Hepatic stellate cell (primary cell): ENCODE data around the gene RSPH4A.
A peak's percentile ranks its signal among the peaks of the same experiment; 100 is the strongest.
"Not testable (repeated sequence)": the region's sequence is repeated elsewhere in the genome, so short reads cannot be mapped to it uniquely, and the experiment has no call there.

Source experiments
- DNase-seq: peaks from one replicate; pipeline ENCODE4 v3.0.0; 2011; ENCODE audit warnings: low spot score

RSPH4A gene

DNA sequence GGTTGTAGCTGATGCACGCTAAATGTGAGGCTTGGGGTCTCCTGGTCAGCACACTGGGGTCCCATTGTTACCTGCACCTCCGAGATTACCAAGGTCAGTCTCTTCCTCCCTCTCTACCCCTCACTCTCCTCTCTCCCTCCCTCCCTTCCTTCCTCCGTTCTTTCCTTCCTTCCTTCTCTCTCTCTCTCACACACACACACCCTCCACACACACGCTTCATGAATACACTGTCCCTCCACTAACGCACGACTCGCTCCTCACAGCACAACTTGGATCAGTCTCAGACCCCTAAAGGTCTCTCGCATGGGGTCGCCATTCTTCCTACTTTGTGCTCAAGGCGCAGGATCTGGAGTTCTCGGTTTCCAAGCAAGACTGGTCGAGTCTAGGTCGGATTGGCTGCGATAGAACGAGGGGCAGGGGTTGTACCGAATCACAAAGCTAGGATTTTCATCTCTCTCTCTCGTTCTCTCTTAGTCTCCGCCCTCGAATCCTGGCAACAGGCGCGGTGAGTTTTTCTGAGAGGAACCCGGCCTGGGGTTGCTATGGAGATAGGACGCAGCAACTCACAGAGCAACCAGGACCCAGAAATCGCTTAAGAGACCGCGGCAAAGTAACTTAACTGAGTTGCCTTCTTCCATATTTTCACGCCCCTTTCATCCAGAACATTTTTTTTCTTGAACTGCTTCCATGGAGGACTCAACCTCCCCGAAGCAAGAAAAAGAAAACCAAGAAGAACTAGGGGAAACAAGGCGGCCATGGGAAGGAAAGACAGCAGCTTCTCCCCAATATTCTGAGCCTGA is at the start of gene RSPH4A:
RSPH4A (plus strand) TSS at position 543 of the 800 bp plus-strand sequence; CDS start at position 688, 145 bp downstream.
- DNase-seq = peak; percentile 90

DNA sequence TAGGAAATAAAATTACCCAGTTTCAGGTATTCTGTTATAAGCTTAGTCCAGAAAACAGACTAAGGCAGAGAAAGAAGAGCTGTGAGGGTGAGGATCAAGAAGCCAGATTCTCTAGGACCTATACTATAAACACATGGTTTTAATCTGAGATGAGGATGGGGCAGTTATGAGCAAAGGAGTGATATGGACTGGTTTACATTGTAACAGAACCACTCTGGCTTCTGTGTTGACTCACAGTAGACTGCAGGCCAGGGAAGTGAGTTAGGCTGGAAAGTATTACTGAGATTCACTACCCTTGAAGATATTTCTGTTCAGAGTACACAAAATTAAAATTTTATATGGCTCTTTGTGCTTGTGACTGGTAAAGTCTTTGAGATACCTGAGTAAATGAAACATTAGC is 48.2 kb upstream of the RSPH4A start:
- DNase-seq = no peak

DNA sequence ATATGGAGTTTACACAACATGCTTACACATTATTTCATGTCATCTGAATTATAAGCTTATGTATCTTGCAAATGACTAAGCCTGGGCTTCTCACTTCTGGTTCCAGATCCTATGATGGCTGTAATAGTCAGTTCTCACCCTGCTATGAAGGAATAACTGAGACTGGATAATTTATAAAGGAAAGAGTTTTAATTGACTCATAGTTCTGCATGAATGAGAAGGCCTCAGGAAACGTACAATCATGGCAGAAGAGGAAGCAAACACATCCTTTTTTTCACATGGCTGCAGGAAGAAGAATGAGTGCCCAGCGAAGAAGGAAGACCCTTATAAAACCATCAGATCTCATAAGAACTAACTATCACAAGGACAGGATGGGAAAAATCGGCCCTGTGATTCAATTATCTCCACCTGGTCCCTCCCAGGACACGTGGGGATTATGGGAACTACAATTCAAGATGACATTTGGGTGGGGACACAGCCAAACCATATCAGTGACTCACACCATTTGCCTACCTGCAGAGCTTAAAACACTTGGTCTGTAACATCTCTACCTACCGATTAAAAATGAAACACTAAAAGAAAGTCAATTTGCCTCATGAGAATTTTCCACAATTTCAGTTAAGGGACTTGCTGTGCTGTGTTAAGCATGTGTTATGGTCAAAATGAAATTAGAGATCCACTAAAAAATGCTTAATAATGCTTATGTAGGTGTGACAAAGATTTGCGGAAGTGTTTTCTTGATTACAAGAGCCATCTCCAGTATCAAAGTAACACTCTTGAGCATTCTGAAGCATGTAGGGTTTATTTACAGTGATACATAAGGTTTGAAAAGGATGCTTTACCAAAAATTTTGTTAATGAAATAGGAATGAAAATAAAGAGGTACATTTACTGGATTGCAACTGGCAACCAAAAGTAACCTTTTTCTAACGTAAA is 47.2 kb upstream of the RSPH4A start:
- no peak for DNase-seq

DNA sequence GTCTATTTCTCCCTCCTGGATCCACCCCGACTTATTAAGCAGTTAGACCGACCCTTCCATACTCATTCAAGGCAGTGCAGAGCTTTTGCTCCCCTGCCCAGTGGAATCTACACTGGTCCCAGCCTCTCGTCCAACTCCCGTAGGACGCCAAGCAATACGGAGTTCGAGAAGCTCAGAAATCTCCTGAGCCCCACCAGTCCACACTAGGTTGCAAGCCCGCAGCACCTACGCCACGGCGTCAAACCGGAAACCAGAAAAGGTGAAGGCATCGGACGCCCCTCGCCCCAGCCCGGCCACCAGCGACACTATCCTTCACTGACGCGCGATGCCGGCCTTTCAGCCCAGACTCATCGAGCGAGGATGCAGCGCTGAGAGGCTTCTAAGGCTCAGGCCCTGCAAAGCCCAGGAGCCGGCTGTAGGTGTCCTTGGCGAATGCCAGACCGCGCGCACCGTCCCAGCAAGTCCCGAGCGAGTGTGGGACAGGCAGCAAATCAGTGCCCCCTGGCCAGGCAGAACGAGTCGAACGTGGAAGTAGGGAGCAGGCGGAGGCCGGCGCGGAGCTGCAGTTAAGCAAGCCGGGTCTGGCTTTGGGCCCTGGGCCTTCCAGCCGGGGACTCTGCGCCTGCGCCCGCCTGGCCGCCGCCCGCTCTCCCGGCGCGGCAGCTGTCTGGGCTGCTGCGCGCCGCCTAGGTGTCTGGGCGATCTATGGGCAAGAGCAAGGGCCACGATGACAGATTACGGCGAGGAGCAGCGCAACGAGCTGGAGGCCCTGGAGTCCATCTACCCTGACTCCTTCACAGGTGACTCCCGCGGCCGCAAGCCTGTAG is 45.2 kb upstream of the RSPH4A start, which contains the start of gene RWDD1:
RWDD1 (plus strand) TSS at position 649 of the 827 bp plus-strand sequence; CDS start at position 728, 79 bp downstream.
- DNase-seq = peak; percentile 95

DNA sequence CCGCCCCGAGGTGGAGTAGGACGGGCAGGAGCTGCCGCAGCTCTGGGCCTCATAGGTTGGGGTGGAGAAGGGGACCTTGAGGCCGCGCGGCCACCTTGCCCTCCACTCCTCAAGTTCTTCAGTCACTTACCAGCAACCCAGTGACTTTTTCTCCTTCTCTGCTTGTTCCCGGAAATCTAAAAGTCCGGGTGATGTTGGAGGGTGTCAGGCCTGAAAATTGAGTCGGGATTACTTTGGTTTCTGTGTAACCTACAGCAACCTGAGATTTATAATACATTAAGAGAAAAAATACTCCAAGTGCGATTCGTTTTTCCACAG is 44.6 kb upstream of the RSPH4A start:
- DNase-seq = no peak

DNA sequence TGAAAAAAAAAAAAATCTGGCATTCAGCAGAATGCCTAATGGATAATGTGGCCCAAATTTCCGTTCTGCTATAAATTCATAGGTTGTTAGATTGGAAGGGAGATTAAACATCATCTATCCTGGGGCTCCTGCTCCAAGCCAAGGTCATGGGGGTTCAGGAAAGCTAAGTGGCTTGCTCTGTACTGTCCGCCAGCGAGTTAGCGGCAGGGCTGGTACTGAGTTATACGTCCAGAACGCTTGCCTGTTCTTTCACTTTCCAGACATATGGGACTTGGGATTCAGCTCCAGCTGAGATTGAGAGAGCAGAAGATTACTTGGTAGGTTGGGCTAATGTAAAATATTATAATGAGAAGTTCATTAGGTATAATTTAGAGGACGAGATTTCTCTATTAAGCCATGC is 44.1 kb upstream of the RSPH4A start:
- peak; percentile 47 for DNase-seq

DNA sequence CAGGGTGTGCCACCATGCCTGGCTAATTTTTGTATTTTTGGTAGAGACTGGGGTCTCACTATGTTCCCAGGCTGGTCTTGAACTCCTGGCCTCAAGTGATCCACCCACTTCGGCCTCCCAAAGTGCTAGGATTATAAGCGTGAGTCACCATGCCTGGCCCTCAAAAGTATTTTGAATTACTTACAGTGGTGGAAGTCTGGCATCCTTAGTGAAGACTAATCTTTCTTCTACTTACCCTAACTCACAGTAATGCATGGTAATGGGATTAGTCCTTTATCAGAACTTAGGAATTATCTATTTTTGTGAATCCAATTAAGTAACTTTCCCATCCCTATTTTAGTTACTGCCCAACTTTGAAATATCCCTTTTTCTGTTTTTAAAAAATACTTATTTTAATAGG is 41.1 kb upstream of the RSPH4A start:
- no peak for DNase-seq

DNA sequence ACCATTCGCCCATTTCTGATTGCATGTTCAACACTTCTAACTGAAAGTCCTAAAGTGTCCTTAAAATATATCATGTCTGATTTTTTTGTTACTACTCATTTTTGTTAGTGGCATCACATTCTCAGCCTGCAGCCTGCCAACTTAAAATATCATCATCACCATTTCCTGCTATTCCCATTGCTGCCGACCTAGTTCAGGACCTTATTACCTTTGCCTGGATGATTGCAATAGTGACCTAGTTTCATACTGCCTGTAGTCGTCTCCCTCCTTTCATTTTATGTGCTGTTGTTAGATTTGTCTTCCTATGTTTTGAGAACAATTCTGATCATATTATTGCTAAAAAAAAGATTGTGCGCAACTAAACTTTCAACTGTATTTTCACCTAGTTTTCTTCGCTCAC is 38.8 kb upstream of the RSPH4A start:
- DNase-seq = no peak

DNA sequence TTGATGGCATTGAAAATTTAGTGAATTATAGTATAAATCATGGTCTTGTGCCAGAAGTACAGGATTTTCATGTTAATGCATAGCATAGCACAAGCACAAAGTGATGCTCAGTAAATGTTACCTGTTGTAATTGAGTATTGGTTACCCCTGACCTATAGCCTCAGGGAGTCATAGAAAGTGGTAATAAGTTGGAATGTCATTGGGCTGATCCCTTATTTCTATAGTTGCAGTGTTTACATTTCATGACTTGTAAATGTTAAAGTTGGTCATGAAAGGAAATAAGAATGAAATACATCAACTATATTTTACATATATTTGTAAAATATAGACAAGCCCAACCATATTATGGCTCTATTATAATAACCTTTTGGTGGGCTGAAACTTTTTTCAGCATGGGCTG is 37.9 kb upstream of the RSPH4A start:
- no peak for DNase-seq

DNA sequence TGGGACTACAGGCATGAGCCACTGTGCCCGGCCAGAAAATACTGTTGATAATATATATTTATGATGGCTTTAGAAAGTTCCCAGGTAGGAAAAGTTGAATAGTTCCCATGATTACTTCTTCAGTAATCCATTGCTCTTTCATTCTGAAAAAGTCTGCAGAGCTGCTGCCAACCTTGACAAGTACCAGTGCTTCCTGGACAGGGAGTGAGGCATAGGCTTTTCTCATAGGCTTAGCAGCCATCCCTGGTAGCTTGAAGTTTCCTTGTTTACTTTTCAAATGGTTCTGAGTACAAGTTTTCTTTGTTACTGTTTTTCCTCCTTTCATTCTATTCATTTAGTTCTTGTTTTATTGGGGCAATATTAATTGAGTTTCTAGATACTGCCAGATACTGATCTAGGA is 37.1 kb upstream of the RSPH4A start:
- no peak for DNase-seq

DNA sequence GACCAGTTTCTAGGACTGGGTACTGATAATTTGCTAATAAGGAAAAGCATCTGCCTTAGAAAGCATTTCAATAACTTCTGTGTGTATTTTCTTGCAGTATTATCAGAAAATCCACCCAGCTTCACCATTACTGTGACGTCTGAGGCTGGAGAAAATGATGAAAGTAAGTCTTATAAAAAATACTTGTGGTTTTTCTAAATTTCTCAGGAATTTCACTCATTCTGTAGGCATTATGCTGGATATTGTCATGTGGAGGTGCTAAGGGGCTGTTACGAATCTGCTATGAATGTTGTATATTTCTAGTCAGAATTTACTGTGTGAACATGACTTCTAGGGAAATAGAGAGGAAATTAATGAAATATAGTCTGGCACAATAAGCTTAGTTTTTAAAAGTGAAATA is 36.1 kb upstream of the RSPH4A start:
- no peak for DNase-seq

DNA sequence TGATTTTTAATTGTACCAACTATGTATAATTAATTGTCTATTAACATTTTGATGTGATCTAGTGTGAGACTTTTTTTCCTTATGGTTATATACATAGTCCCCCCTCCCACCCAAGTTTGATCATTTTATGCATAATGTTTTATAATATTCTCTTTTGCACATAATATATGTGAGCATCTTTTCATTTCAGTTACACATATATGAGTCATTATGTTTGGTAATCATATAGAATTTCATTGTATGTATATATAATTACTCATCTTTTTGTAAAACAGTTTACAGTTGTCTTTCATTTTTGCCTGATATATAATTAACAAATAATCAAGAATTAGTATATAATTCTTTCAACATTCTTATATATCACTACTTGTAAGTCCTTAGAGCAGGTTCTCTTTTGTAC is 30.0 kb upstream of the RSPH4A start:
- no peak for DNase-seq

DNA sequence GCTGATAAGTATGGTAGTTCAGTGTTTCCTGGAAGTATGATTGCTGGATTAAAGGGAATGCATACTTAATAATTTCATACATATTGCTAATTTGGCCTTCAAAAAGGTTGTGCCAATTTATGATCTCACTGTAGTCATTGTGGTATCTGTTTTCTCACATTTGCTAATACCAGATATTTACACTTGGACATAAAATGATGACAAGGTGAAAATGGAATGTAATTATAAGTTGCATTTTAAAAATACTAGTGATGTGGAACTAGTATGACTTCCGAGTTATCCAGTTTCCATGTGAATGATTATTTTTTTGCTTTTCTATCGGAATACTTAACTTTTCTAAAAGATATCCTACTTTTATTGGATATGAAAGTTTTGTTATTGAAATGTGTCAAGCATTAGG is 29.5 kb upstream of the RSPH4A start:
- no peak for DNase-seq

DNA sequence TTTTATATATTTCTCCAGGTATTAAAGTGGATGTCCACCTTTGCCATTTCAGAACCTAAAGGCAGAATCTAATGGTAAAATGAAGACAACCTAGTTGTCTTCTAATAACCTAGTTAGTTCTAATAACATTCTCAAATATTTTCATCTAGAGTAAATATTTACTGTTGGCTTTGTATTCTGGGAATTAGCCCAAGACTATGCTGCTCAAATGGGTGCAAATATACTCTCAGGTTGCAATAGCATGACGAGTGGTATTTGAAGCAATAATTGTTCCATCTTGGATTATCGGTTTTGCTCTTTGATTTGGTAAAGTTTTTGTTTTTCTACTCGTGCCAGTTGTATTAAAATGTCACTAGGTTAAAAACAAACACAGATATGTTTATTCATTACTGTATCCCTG is 21.0 kb upstream of the RSPH4A start:
- DNase-seq = no peak

DNA sequence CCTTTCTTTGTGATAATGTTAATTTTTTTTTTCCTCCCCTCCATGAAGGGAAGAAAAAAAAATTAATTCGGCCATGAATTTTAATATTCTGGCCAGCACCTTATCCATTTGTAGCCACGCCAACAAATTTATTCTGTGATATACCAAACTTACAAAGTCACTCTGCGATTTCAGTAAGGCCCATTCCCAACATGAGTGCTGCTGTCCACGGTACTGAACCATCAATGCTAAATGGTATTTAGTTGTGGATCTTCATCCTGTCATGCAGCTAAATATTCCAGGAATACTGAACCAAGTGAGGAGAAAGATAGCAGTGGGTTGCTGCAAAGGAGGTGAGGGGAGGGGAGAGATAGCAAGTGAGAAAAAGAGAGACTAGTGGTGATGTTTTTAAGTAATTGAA is 19.5 kb upstream of the RSPH4A start:
- no peak for DNase-seq

DNA sequence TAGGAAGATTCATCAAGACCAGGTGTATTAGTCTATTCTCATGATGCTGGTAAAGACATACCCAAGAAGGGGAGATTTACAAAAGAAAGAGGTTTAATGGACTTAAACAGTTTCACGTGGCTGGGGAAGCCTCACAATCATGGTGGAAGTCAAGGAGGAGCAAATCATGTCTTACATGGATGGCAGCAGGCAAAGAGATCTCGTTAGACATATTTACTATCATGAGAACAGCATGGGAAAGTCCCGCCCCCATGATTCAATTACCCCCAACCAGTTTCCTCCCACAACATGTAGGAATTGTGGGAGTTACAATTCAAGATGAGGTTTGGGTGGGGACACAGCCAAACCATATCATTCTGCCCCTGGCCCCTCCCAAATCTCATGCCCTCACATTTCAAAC is 12.4 kb upstream of the RSPH4A start:
- not testable (repeated sequence) for DNase-seq

DNA sequence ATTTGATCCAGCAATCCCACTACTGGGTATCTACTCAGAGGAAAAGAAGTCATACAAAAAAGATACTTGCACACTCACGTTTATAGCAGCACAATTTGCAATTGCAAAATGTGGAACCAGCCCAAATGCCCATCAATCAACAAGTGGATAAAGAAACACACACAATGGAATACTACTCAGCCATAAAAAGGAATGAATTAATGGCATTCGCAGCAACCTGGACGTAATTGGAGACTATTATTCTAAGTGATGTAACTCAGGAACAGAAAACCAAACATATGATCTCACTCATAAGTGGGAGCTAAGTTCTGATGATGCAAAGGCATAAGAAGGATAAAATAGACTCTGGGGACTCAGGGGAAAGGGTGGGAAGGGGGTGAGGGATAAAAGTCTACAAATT is 11.4 kb upstream of the RSPH4A start:
- DNase-seq = not testable (repeated sequence)

DNA sequence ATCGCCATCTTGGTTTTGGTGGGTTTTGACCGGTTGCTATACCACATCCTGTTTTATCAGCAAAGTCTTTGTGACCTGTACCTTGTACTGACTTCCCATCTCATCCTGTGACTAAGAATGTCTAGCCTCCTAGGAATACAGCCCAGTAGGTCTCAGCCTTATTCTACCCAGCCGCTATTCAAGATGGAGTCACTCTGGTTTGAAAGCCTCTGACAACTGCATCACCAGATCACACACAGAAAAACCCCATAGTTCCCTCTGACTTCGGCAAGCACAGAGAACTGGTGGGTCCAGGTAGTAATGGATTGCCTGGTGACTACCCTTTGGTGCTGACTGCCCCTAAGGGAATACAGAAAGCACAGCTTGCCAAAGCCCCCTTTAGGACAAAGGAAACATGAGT is 10.3 kb upstream of the RSPH4A start:
- DNase-seq = no peak

DNA sequence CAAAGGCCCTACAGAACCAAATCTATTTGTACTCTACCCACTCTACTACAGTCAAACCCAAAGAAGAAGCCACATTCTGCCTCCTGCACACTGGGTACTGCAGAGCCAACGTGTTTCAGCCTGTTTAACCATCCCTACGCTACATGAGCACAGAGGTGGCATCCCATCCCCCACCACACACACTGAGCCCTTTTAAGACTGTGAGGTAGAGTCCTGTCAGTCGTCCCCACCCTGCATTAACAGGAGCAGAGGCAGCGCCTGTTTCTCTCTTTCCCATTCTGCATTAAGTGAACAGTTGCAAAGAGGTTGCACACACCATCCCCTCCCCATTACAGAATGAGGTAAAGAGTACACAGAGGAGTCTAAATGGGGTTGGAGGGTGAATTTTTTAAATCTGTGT is 5.2 kb upstream of the RSPH4A start:
- no peak for DNase-seq

DNA sequence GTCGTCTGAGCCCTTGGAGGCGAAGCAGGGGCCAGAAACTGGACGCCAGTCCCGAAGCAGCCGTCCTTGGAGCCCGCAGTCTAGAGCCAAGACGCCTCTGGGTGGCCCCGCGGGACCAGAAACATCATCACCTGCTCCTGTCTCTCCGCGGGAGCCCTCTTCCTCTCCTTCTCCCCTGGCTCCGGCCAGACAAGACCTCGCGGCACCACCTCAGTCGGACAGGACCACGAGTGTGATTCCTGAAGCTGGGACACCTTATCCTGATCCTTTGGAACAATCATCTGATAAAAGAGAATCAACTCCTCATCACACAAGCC is 416 bp downstream of the RSPH4A start:
- DNase-seq = peak; percentile 4

DNA sequence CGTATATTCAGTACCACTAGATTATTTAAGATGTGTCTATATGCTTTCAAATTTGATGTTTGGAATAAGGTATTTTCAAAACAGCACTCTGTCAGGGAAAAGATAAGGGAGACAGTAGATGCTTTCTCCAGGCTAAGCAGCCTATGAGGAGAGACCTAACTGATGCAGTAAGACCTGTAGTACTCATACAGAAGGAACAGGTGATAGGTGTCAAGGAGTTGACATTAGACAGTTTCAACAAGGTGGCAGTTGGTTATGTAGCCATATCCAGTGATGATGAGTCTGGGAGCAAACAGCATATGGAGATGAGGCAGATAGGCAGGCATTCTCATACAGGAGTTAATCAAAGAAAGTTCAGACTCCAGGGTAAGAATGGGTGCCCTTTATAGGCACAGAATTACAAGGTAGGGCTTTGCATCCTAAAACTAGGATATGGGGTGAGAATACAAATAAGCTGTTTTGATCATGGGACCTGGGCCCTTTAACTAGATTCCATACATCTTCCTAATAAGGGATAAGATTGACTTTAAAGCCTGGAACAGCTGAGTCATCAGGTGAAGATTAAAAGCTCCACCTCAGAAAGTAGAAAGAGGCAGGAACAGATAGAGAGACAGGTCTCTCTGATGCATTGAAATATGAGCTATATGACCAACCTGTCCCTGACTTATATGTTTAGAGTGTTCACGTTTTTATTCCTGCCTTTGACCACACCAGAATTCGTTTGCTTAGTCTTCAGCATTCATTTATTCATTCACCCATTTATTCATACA is 7.9 kb downstream of the RSPH4A start:
- no peak for DNase-seq

DNA sequence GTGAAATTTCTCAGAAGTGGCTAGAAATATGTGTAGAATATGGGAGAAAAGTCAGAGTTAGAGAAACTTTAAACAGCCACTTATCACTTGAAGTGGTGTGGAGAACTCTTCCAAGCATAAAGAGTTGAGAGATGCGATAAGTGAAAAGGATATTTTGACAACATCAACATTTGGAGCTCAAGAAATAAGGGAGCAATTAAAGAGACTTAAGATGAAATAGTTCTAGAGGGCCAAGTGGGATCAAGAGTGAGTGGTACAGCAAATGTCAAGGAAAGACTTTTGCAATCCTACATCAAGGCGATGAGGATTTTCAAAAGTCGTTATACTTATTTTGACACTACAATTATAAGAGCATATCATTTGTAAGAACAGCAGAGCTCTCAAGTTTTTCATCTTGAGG is 9.6 kb downstream of the RSPH4A start:
- no peak for DNase-seq
